ENCODE data around the gene AEBP2. TPM values are rescaled to one million over a fixed set of nuclear protein-coding genes. Genes with fewer than 3 reads are reported as not detected.
A peak's percentile ranks its signal among the peaks of the same experiment; 100 is the strongest.

Gene AEBP2
- total and polyA plus RNA-seq, 12 donors = 5.7 to 31.6 (median 28.2) TPM

DNA sequence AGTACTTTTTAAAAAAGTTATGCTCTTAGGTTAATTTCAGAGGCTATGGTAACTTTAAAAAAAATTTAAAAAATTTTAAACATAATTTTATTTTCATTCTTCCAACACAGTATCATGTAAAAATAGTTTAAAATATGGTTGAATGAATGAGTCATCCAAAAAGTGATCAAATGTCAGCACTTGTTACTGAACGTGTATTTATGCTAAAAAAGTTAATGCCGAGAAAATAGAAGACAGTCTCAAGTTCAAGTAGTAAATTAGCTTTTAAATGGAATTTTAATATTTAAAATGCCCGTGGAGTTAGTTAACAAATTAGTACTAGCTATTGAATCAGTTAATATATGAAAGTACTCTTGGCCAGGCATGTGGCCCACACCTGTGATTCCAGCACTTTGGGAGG is 4.8 kb downstream of the AEBP2 start:
- H3K27ac ChIP-seq = no peak overlapping the region
- no peak for DNase-seq
- H3K4me3 ChIP-seq = no peak overlapping the region
- no peaks in the 10 kb centered on the region for H3K27me3 ChIP-seq
- 59 to 66% methylated on average over 3 of the region's 3 CpGs for WGBS, 2 donors
- ATAC-seq = no peak
- intact Hi-C loops (cut with DNase I) = no loop called here
- peaks cover 0 to under 1% (median 0%) of the 10 kb centered on the region in 11 donors for H3K9me3 ChIP-seq
- TF ChIP-seq, protein P1, sequence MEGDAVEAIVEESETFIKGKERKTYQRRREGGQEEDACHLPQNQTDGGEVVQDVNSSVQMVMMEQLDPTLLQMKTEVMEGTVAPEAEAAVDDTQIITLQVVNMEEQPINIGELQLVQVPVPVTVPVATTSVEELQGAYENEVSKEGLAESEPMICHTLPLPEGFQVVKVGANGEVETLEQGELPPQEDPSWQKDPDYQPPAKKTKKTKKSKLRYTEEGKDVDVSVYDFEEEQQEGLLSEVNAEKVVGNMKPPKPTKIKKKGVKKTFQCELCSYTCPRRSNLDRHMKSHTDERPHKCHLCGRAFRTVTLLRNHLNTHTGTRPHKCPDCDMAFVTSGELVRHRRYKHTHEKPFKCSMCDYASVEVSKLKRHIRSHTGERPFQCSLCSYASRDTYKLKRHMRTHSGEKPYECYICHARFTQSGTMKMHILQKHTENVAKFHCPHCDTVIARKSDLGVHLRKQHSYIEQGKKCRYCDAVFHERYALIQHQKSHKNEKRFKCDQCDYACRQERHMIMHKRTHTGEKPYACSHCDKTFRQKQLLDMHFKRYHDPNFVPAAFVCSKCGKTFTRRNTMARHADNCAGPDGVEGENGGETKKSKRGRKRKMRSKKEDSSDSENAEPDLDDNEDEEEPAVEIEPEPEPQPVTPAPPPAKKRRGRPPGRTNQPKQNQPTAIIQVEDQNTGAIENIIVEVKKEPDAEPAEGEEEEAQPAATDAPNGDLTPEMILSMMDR (IDR thresholded peaks at IDR 0.05) = no peak
- H3K36me3 ChIP-seq = peaks cover 0 to 11% (median 0%) of the 10 kb centered on the region in 9 donors
- H3K4me1 ChIP-seq = peaks cover 3 to 57% (median 40%) of the 10 kb centered on the region in 9 donors

DNA sequence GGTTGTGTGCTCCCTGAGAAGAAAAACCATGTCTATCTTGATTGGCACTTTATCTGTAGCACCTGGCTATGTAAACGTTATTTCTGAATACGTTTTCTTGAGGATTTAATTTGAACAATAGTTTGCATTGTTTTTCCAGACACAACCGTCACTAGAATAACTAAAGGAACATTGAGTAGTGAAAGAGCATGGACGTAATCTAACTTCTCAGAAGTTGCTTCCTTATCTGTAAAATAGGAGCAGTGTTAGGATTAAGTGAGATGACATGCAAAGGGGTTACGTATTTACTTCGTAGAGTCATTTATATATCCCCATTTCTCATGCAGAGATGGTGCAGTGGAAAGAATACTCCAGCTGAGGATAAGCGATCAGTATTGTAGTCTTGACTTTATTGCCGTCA is 8.1 kb downstream of the AEBP2 start:
- Histone ChIP-seq H3K27me3 (no peaks in the 10 kb centered on the region), H3K4me1 (peaks cover 6 to 67% (median 46%) of the 10 kb centered on the region in 9 donors), H3K4me3 (no peak overlapping the region), H3K36me3 (peaks cover 0 to 11% (median 0%) of the 10 kb centered on the region in 9 donors), H3K9me3 (no peaks in the 10 kb centered on the region), H3K27ac (no peak overlapping the region)
- TF ChIP-seq, protein P1 (IDR thresholded peaks at IDR 0.05) = no peak
- intact Hi-C loops (cut with DNase I) = no loop called here
- 79 to 80% methylated on average over 8 of the region's 8 CpGs for WGBS, 2 donors
- DNase-seq = no peak
- no peak for ATAC-seq

DNA sequence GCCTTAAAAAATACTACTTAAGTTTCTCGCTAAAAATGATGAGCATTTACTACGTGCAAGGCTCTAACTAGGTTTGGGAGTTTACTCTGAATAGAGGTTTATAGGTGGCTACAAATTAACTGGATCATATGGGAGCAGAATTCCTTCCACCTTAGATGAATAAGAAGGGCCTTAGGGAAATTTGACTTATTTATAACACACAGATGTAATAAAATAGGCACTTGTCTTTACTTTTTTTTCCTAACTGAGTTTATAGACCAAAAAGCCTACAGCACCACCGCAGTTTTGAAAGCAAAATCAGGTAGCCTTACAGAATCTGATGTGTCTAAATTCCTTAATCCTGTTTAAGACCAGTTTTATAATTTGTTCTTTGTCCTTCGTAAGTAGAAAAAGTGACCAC is 10.5 kb downstream of the AEBP2 start:
- TF ChIP-seq, protein P1 (IDR thresholded peaks at IDR 0.05) = no peak
- peaks cover 3 to 55% (median 34%) of the 10 kb centered on the region in 9 donors for H3K4me1 ChIP-seq
- DNase-seq (no peak), ATAC-seq (no peak)
- no peaks in the 10 kb centered on the region for H3K36me3 ChIP-seq
- no peaks in the 10 kb centered on the region for H3K9me3 ChIP-seq
- H3K27ac ChIP-seq = peak overlapping the region in 4 of 10 donors; percentile 0 to 5 (median 2)
- H3K4me3 ChIP-seq = no peak overlapping the region
- 79 to 82% methylated on average over 4 of the region's 4 CpGs for WGBS, 2 donors
- no peaks in the 10 kb centered on the region for H3K27me3 ChIP-seq
- intact Hi-C loops (cut with DNase I) = no loop called here

DNA sequence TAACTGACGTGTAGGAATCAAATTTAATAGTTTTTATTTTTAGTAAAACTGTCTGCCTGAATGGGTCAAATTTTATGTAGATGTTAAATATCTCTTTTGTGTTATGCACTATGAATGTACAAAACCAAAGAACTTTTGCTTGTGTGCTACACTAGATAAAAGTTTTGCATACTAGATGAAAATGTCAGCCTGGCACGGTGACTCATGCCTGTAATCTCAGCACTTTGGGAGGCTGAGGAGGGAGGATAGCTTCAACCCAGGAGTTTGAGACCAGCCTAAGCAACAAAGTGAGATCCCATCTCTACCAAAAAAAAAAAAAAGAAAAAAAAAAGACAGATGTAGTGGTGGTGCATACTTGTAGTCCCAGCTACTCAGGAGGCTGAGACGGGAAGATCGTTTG is 11.1 kb downstream of the AEBP2 start:
- Histone ChIP-seq H3K4me3 (no peak overlapping the region), H3K36me3 (no peaks in the 10 kb centered on the region), H3K4me1 (peaks cover 3 to 57% (median 35%) of the 10 kb centered on the region in 9 donors), H3K27me3 (no peaks in the 10 kb centered on the region), H3K27ac (peak overlapping the region in 3 of 10 donors; percentile 0 to 5 (median 2)), H3K9me3 (no peaks in the 10 kb centered on the region)
- TF ChIP-seq, protein P1 (IDR thresholded peaks at IDR 0.05) = no peak
- 72 to 75% methylated on average over 4 of the region's 4 CpGs for WGBS, 2 donors
- no peak for DNase-seq
- intact Hi-C loops (cut with DNase I) = no loop called here
- no peak for ATAC-seq

All from heart right ventricle (tissue), 16 donors.